ENCODE results near the gene PPM1G.

GRCh38 chr2:27390822-27391679 lies 18.3 kb downstream of the PPM1G start:
- no peak for TF ChIP-seq CTCF (IDR thresholded peaks at IDR 0.05; ENCODE audit: borderline replicate concordance, extremely low read depth, low read length, poor library complexity, severe bottlenecking)
- no peak for TF ChIP-seq EZH2 (IDR thresholded peaks at IDR 0.05; ENCODE audit: borderline replicate concordance, low read depth, low read length, severe bottlenecking)

Data from DND-41 (cell line).